Gastrocnemius medialis (tissue), 4 donors: ENCODE measurements around the gene NCOR2. TPM values are rescaled to one million over a fixed set of nuclear protein-coding genes. Genes with fewer than 3 reads are reported as not detected.

Source experiments
- ATAC-seq, 2 donors: fragments of 150-250 bp; one replicate each; pipeline ENCODE4 v1.9.1; 2016
- DNase-seq, 2 donors: peaks; one replicate each; pipeline ENCODE4 v3.0.0-alpha.2; 2019
- H3K27ac ChIP-seq, 4 donors: fragments of 200-600 bp; sonication (generic); 1 replicate in 1 of 4; 2 replicates in 3 of 4; pipeline ENCODE4 v1.5.1; 2016 to 2018; ENCODE audit warnings: mild to moderate bottlenecking in 2 of 4, moderate library complexity in 1 of 4
- H3K27me3 ChIP-seq, 3 donors: fragments of 200-600 bp; sonication (generic) in 2 of 3; 1 replicate in 1 of 3; 2 replicates in 2 of 3; pipeline versions ENCODE4 v1.5.1 to v1.6.0; 2016 to 2019; ENCODE audit warnings: mild to moderate bottlenecking in 1 of 3, moderate library complexity in 1 of 3
- H3K36me3 ChIP-seq, 2 donors: fragments of 200-600 bp; sonication (generic) in 1 of 2; one replicate each; pipeline ENCODE4 v1.5.1; 2017 to 2018
- H3K4me1 ChIP-seq, 2 donors: fragments of 200-600 bp; sonication (generic) in 1 of 2; one replicate each; pipeline ENCODE4 v1.5.1; 2016 to 2017; ENCODE audit warnings: mild to moderate bottlenecking in 2 of 2
- H3K4me3 ChIP-seq, 4 donors: fragments of 200-600 bp; sonication (generic) in 3 of 4; 1 replicate in 1 of 4; 2 replicates in 3 of 4; pipeline ENCODE4 v1.5.1; 2016 to 2019; ENCODE audit warnings: mild to moderate bottlenecking in 2 of 4
- H3K9me3 ChIP-seq, 3 donors: fragments of 200-600 bp; sonication (generic) in 2 of 3; 1 replicate in 1 of 3; 2 replicates in 2 of 3; pipeline ENCODE4 v1.5.1; 2016 to 2019
- CTCF ChIP-seq, 5 experiments: fragments of 450-650 bp in 3 of 5; fragments of 200-600 bp in 2 of 5; sonication (generic) in 2 of 5; IDR thresholded peaks in 4 of 5; conservative IDR thresholded peaks in 1 of 5; 1 replicate in 4 of 5; 2 replicates in 1 of 5; pipeline ENCODE4 v1.5.1; 2016 to 2019; ENCODE audit warnings: antibody characterized with exemption in 5 of 5, mild to moderate bottlenecking in 3 of 5, moderate library complexity in 3 of 5
- POLR2A ChIP-seq, 2 donors: fragments of 450-650 bp; IDR thresholded peaks; one replicate each; pipeline ENCODE4 v1.6.1; 2017; ENCODE audit warnings: antibody characterized with exemption in 2 of 2, mild to moderate bottlenecking in 2 of 2, moderate library complexity in 2 of 2
- in situ Hi-C, 4 donors: fragments of 200-750 bp; cut with MboI; loops; one replicate each; pipeline versions ENCODE4 v1.15.0 to v1.8.0; 2017; ENCODE audit warnings: low sequenced_read_pairs in 4 of 4
- intact Hi-C: fragments of 100-400 bp; cut with DNase I; formaldehyde crosslinking; loops from one replicate; pipeline ENCODE4 v1.15.1; 2023; ENCODE audit warnings: low total_unique reads
- total RNA-seq, 4 donors: library from RNA; depleted of rRNA; stranded (reverse); fragments of >200 nt; gene quantifications; one replicate each; pipeline versions ENCODE4 v1.1.0 to v1.2.3, GENCODE V29; 2016

Gene NCOR2
- total RNA-seq, 4 donors from 2014 or later = 37.7 to 123 (median 105) TPM

GRCh38 chr12:124579921-124580517, 12.6 kb upstream of the NCOR2 start:
- ATAC-seq = no peak
- intact Hi-C loops = no loop called here
- H3K9me3 ChIP-seq = no peaks in the 10 kb centered on the region

GRCh38 chr12:124578854-124579253, 11.4 kb upstream of the NCOR2 start:
- intact Hi-C loops = no loop called here

More at GRCh38 chr12:124579921-124580517, 12.6 kb upstream of the NCOR2 start:
- TF ChIP-seq CTCF (IDR thresholded peaks at IDR 0.05 in 4 of 5, conservative IDR thresholded peaks at IDR 0.05 in 1 of 5) = no peak
- TF ChIP-seq POLR2A (IDR thresholded peaks at IDR 0.05) = no peak
- no peak for DNase-seq
- in situ Hi-C loops = loop anchor here in 3 of 4 donors (10.0 kb wide), 2 partner anchors 55 to 185 kb away; no protein-coding TSS in a partner anchor
- Histone ChIP-seq H3K4me3 (no peak overlapping the region), H3K36me3 (no peaks in the 10 kb centered on the region), H3K27me3 (no peaks in the 10 kb centered on the region), H3K27ac (no peak overlapping the region), H3K4me1 (no peaks in the 10 kb centered on the region)

GRCh38 chr12:124578445-124578844, 11.0 kb upstream of the NCOR2 start:
- H3K27me3 ChIP-seq = no peaks in the 10 kb centered on the region
- H3K36me3 ChIP-seq = no peaks in the 10 kb centered on the region
- TF ChIP-seq CTCF (IDR thresholded peaks at IDR 0.05 in 4 of 5, conservative IDR thresholded peaks at IDR 0.05 in 1 of 5) (no peak), POLR2A (IDR thresholded peaks at IDR 0.05) (no peak)
- H3K4me1 ChIP-seq = no peaks in the 10 kb centered on the region
- no peak overlapping the region for H3K27ac ChIP-seq
- ATAC-seq (no peak), DNase-seq (no peak)
- no peak overlapping the region for H3K4me3 ChIP-seq
- intact Hi-C loops = no loop called here
- in situ Hi-C loops = loop anchor here in 2 of 4 donors (10.0 kb wide), 1 partner anchor 186 kb away; no protein-coding TSS in a partner anchor
- H3K9me3 ChIP-seq = no peaks in the 10 kb centered on the region

More at GRCh38 chr12:124578854-124579253, 11.4 kb upstream of the NCOR2 start:
- H3K9me3 ChIP-seq = no peaks in the 10 kb centered on the region
- no peak for DNase-seq
- H3K4me1 ChIP-seq = no peaks in the 10 kb centered on the region
- TF ChIP-seq CTCF (IDR thresholded peaks at IDR 0.05 in 4 of 5, conservative IDR thresholded peaks at IDR 0.05 in 1 of 5) (no peak), POLR2A (IDR thresholded peaks at IDR 0.05) (no peak)
- no peak overlapping the region for H3K4me3 ChIP-seq
- no peak overlapping the region for H3K27ac ChIP-seq
- no peaks in the 10 kb centered on the region for H3K27me3 ChIP-seq
- in situ Hi-C loops = loop anchor here in 2 of 4 donors (10.0 kb wide), 1 partner anchor 186 kb away; no protein-coding TSS in a partner anchor
- no peak for ATAC-seq
- H3K36me3 ChIP-seq = no peaks in the 10 kb centered on the region

- Histone ChIP-seq H3K27ac (no peak overlapping the region), H3K27me3 (no peaks in the 10 kb centered on the region), H3K9me3 (no peaks in the 10 kb centered on the region), H3K4me3 (no peak overlapping the region), H3K4me1 (no peaks in the 10 kb centered on the region), H3K36me3 (no peaks in the 10 kb centered on the region)
- no peak for ATAC-seq
- intact Hi-C loops (no loop called here), in situ Hi-C loops (loop anchor here in 2 of 4 donors (10.0 kb wide), 1 partner anchor 187 kb away; no protein-coding TSS in a partner anchor)
- TF ChIP-seq POLR2A (IDR thresholded peaks at IDR 0.05) = no peak
- no peak for TF ChIP-seq CTCF (IDR thresholded peaks at IDR 0.05 in 4 of 5, conservative IDR thresholded peaks at IDR 0.05 in 1 of 5)
- DNase-seq = no peak
Measured at GRCh38 chr12:124577986-124578385, 10.6 kb upstream of the NCOR2 start.
